Hepatocyte (in vitro differentiated cells): ENCODE data around the gene ERC2.

ENCODE experiments used
- EZH2 ChIP-seq: fragments of 200-600 bp; sonication (generic); IDR thresholded peaks from 2 replicates; pipeline ENCODE4 v1.6.1; 2016; ENCODE audit warnings: antibody characterized with exemption, mild to moderate bottlenecking, borderline replicate concordance
- EZH2phosphoT487 ChIP-seq: fragments of 200-600 bp; sonication (generic); IDR thresholded peaks from one replicate; pipeline ENCODE4 v1.6.1; 2018; ENCODE audit warnings: antibody characterized with exemption, mild to moderate bottlenecking, low read depth, moderate library complexity; ENCODE audit not compliant: unreplicated experiment, severe bottlenecking
- TF ChIP-seq, protein P1 (sequence below): fragments of 200-600 bp; sonication (generic); IDR thresholded peaks from 2 replicates; pipeline ENCODE4 v1.5.1; 2016; ENCODE audit warnings: antibody characterized with exemption, mild to moderate bottlenecking; ENCODE audit not compliant: poor library complexity

DNA sequence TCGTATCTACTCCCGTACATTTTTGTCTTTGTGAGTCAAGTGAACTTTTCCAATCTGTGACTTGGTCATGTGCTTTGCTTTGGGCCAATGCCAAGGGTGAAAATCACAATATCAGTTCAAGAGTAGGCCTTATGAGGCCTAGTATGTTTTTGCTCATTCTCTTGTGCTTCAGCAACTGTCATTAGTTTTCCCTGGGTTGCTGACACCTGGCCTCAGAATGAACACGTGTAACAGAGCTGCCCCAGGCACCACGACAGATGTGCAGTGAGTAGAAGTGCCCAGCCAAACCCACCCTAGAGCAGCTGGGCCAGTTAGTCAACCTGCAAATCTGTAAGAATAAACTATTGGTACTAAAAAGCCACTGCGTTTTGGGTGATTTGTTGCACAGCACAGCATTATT, 520.9 kb downstream of the ERC2 start:
- no peak for TF ChIP-seq EZH2
- TF ChIP-seq EZH2phosphoT487, result no peak
- TF ChIP-seq, protein P1, sequence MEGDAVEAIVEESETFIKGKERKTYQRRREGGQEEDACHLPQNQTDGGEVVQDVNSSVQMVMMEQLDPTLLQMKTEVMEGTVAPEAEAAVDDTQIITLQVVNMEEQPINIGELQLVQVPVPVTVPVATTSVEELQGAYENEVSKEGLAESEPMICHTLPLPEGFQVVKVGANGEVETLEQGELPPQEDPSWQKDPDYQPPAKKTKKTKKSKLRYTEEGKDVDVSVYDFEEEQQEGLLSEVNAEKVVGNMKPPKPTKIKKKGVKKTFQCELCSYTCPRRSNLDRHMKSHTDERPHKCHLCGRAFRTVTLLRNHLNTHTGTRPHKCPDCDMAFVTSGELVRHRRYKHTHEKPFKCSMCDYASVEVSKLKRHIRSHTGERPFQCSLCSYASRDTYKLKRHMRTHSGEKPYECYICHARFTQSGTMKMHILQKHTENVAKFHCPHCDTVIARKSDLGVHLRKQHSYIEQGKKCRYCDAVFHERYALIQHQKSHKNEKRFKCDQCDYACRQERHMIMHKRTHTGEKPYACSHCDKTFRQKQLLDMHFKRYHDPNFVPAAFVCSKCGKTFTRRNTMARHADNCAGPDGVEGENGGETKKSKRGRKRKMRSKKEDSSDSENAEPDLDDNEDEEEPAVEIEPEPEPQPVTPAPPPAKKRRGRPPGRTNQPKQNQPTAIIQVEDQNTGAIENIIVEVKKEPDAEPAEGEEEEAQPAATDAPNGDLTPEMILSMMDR, result no peak
